NCI-H2107 treated with DMSO at 0.1 percent for 48 hours (cell line): ENCODE measurements around the gene NCCRP1.

Experiments
- DNase-seq: peaks from one replicate; lab custom pipeline; 2025; ENCODE audit not compliant: unreplicated experiment; lab: John Stamatoyannopoulos, UW

Gene NCCRP1

GRCh38 chr19:39164289-39164688 lies 32.5 kb upstream of the NCCRP1 start:
- no peak for DNase-seq

GRCh38 chr19:39165857-39166256 lies 30.9 kb upstream of the NCCRP1 start:
- DNase-seq: no peak

- DNase-seq: no peak
These were observed 30.0 kb upstream of the NCCRP1 start for GRCh38 chr19:39166571-39167391.

GRCh38 chr19:39167461-39168257 lies 29.1 kb upstream of the NCCRP1 start:
- DNase-seq: no peak

GRCh38 chr19:39168258-39169142 lies 28.3 kb upstream of the NCCRP1 start:
- no peak for DNase-seq

GRCh38 chr19:39169143-39169810 lies 27.5 kb upstream of the NCCRP1 start:
- no peak for DNase-seq

- DNase-seq: no peak
These were observed 26.2 kb upstream of the NCCRP1 start for GRCh38 chr19:39170386-39171231.

- DNase-seq: no peak
These were observed 25.0 kb upstream of the NCCRP1 start for GRCh38 chr19:39171479-39172465.

GRCh38 chr19:39172700-39173501 lies 23.9 kb upstream of the NCCRP1 start:
- no peak for DNase-seq

GRCh38 chr19:39173502-39173991 lies 23.2 kb upstream of the NCCRP1 start:
- no peak for DNase-seq

GRCh38 chr19:39174142-39174541 lies 22.6 kb upstream of the NCCRP1 start:
- DNase-seq: no peak

- DNase-seq: no peak
These were observed 21.9 kb upstream of the NCCRP1 start for GRCh38 chr19:39174558-39175544.

- no peak for DNase-seq
These were observed 21.2 kb upstream of the NCCRP1 start for GRCh38 chr19:39175564-39175963.

GRCh38 chr19:39177110-39177699 lies 19.6 kb upstream of the NCCRP1 start:
- DNase-seq: no peak

GRCh38 chr19:39177736-39178135 lies 19.0 kb upstream of the NCCRP1 start:
- no peak for DNase-seq
